GM23338 (cell line): Measurements from ENCODE around the gene JUNB. TPM values are rescaled to one million over a fixed set of nuclear protein-coding genes. Genes with fewer than 3 reads are reported as not detected.
A peak's percentile ranks its signal among the peaks of the same experiment; 100 is the strongest.

Source experiments
- ATAC-seq: fragments of 200-7000 bp; cut with Tn5 transposase; 3 replicates; pipeline ENCODE4 v1.9.1; 2020
- DNase-seq: peaks from one replicate; pipeline ENCODE4 v3.0.0-alpha.2; 2015; ENCODE audit warnings: low spot score
- H2AFZ ChIP-seq: fragments of 200-600 bp; sonication (generic); 2 replicates; pipeline ENCODE4 v1.8.0; 2016; ENCODE audit warnings: antibody characterized with exemption, mild to moderate bottlenecking, moderate library complexity
- H3F3A ChIP-seq: fragments of 200-600 bp; sonication (generic); replicated peaks from 2 replicates; pipeline ENCODE4 v1.8.0; 2017; ENCODE audit warnings: antibody characterized with exemption, mixed run types, low read depth
- H3K27ac ChIP-seq: fragments of 200-600 bp; sonication (generic); 2 replicates; pipeline ENCODE4 v1.6.1; 2016; ENCODE audit warnings: low read depth
- H3K27me3 ChIP-seq: fragments of 200-600 bp; sonication (generic); 2 replicates; pipeline ENCODE4 v1.8.0; 2016; ENCODE audit warnings: mild to moderate bottlenecking, mixed run types, moderate library complexity; ENCODE audit not compliant: insufficient read depth
- H3K36me3 ChIP-seq: fragments of 200-600 bp; sonication (generic); 2 replicates; pipeline ENCODE4 v1.8.0; 2016; ENCODE audit warnings: mild to moderate bottlenecking; ENCODE audit not compliant: insufficient read depth
- H3K4me1 ChIP-seq: fragments of 200-600 bp; sonication (generic); 2 replicates; pipeline ENCODE4 v1.8.0; 2016; ENCODE audit warnings: mild to moderate bottlenecking, moderate library complexity; ENCODE audit not compliant: insufficient read depth
- H3K4me2 ChIP-seq: fragments of 200-600 bp; sonication (generic); 2 replicates; pipeline ENCODE4 v1.7.1; 2017; ENCODE audit warnings: mixed run types
- H3K4me3 ChIP-seq: fragments of 200-600 bp; sonication (generic); 2 replicates; pipeline ENCODE4 v1.6.1; 2016; ENCODE audit warnings: mixed run types
- H3K79me2 ChIP-seq: fragments of 200-600 bp; sonication (generic); replicated peaks from 2 replicates; pipeline ENCODE4 v1.8.0; 2017; ENCODE audit warnings: mild to moderate bottlenecking; ENCODE audit not compliant: insufficient read depth
- H3K9me2 ChIP-seq: fragments of 200-600 bp; sonication (generic); 2 replicates; pipeline ENCODE4 v1.8.0; 2017; ENCODE audit not compliant: insufficient read depth
- H4K20me1 ChIP-seq: fragments of 200-600 bp; sonication (generic); replicated peaks from 2 replicates; pipeline ENCODE4 v1.8.0; 2017; ENCODE audit warnings: mild to moderate bottlenecking; ENCODE audit not compliant: insufficient read depth
- H3K27ac Mint-ChIP-seq: 2 replicates; pipeline ENCODE4 v1.8.0; 2020; ENCODE audit warnings: inconsistent platforms, mild to moderate bottlenecking, moderate library complexity, mixed read lengths
- H3K27me3 Mint-ChIP-seq: 3 replicates; pipeline ENCODE4 v1.8.0; 2022; ENCODE audit warnings: low read depth, mild to moderate bottlenecking, moderate library complexity, mixed read lengths, inconsistent platforms; ENCODE audit not compliant: insufficient read depth, poor library complexity
- H3K36me3 Mint-ChIP-seq: 3 replicates; pipeline ENCODE4 v1.8.0; 2021; ENCODE audit warnings: low read depth, mild to moderate bottlenecking, inconsistent platforms, moderate library complexity, mixed read lengths
- H3K4me1 Mint-ChIP-seq: 3 replicates; pipeline ENCODE4 v1.8.0; 2020; ENCODE audit warnings: mild to moderate bottlenecking, inconsistent platforms, mixed read lengths
- H3K4me3 Mint-ChIP-seq: 3 replicates; pipeline ENCODE4 v1.8.0; 2021; ENCODE audit warnings: moderate library complexity, mild to moderate bottlenecking, inconsistent platforms, mixed read lengths
- H3K9me3 Mint-ChIP-seq: 3 replicates; pipeline ENCODE4 v1.8.0; 2020; ENCODE audit warnings: moderate library complexity, mild to moderate bottlenecking, inconsistent platforms, mixed read lengths
- CREB1 ChIP-seq: fragments of 250-450 bp; sonication (Bioruptor Pico); IDR thresholded peaks from 2 replicates; pipeline ENCODE4 v1.5.0; 2020; ENCODE audit warnings: low read depth, mild to moderate bottlenecking, moderate library complexity
- EZH2 ChIP-seq: fragments of 200-600 bp; sonication (generic); IDR thresholded peaks from one replicate; pipeline ENCODE4 v1.8.0; 2017; ENCODE audit warnings: antibody characterized with exemption, mild to moderate bottlenecking, low read depth; ENCODE audit not compliant: unreplicated experiment
- NANOG ChIP-seq: IDR thresholded peaks from 2 replicates; pipeline ENCODE4 v1.6.1; 2016; ENCODE audit warnings: antibody characterized with exemption, borderline replicate concordance
- STAT1 ChIP-seq: IDR thresholded peaks from one replicate; pipeline ENCODE4 v1.6.1; 2016; ENCODE audit warnings: antibody characterized with exemption; ENCODE audit not compliant: unreplicated experiment
- ZNF331 ChIP-seq: fragments of 250-450 bp; sonication (Bioruptor Pico); IDR thresholded peaks from 2 replicates; pipeline ENCODE4 v1.5.0; 2020; ENCODE audit warnings: low read depth, mild to moderate bottlenecking, moderate library complexity
- polyA plus RNA-seq: library from polyadenylated mRNA; unstranded; fragments of >200 nt; fragmentation: Nextera tagmentation; extraction: Ambion mirVana; gene quantifications from 2 replicates; pipeline ENCODE4 v1.2.1, GENCODE V29; 2016
- total RNA-seq: library from RNA; depleted of rRNA; stranded (reverse); fragments of >200 nt; shearing (Covaris generic); gene quantifications from 2 replicates; pipeline ENCODE4 v1.2.3, GENCODE V29; 2014
- TF ChIP-seq, protein P1 (sequence below): IDR thresholded peaks from one replicate; pipeline ENCODE4 v1.6.1; 2018; ENCODE audit warnings: antibody characterized with exemption; ENCODE audit not compliant: unreplicated experiment
- TF ChIP-seq, protein P2 (sequence below): IDR thresholded peaks from 2 replicates; pipeline ENCODE4 v1.6.1; 2016; ENCODE audit warnings: antibody characterized with exemption
- TF ChIP-seq, protein P3 (sequence below), 2 experiments: fragments of 200-600 bp in 1 of 2; sonication (generic) in 1 of 2; conservative IDR thresholded peaks; 2 replicates each; pipeline versions ENCODE4 v1.5.1 to v1.6.1; 2016 to 2017; ENCODE audit warnings: antibody characterized with exemption in 2 of 2, low read depth in 2 of 2, mild to moderate bottlenecking in 2 of 2, moderate library complexity in 1 of 2
- TF ChIP-seq, protein P4 (sequence below): fragments of 250-450 bp; sonication (Bioruptor Pico); IDR thresholded peaks from 2 replicates; pipeline ENCODE4 v1.5.0; 2020; ENCODE audit warnings: mild to moderate bottlenecking, moderate library complexity

Gene JUNB
- total and polyA plus RNA-seq, 2 experiments from 2014 or later = 7.7 to 20.2 TPM

DNA sequence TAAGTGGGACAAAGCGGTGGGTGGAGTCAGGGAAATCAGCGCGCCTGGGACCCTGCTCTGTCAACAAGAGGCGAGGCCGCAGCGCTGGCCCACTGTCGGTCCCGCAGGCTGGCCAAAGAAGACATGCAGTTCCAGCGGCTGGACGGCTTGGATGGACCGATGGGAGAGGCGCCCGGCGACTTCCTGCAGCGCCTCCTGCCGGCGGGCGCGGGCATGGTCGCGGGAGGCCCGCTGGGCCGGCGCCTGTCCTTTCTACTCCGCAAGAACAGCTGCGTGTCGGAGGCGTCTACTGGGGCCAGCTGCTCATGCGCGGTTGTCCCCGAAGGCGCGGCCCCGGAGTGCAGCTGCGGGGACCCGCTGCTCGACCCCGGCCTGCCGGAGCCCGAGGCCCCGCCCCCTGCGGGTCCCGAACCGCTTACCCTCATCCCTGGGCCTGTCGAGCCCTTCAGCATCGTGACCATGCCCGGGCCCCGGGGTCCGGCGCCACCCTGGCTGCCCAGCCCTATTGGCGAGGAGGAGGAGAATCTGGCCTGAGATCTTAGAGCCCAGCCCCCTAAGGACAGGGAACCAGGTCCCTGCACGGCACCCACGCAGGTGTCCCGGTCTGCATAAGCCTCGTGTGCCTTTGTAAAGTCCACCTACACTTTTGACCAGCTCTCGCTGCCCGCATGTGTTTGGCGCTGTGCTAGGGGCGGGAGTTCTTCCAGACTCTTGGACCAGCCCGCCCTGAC lies 33.6 kb upstream of the JUNB start:
- Histone ChIP-seq H3K36me3 (no peaks in the 10 kb centered on the region), H4K20me1 (0 out of 2 replicates have a peak, but pooled peaks cover 4% of the 10 kb centered on the region), H3K27ac (no peak overlapping the region), H3K4me1 (no peaks in the 10 kb centered on the region; the same call in 1 of the 2 replicates), H3K27me3 (0 out of 2 replicates have a peak, but pooled peaks cover 3% of the 10 kb centered on the region), H3K4me3 (peak overlapping the region; percentile 57), H3K4me2 (peak overlapping the region; percentile 80), H2AFZ (peak overlapping the region; percentile 86), H3K9me2 (no peaks in the 10 kb centered on the region), H3K79me2 (no peaks in the 10 kb centered on the region), H3F3A (peaks cover 7% of the 10 kb centered on the region; the same call in 1 of the 2 replicates)
- Mint-ChIP-seq H3K4me3 (peak overlapping the region; percentile 65), H3K27me3 (peaks cover 29% of the 10 kb centered on the region), H3K4me1 (peaks cover 6% of the 10 kb centered on the region; the same call in 2 of the 3 replicates), H3K9me3 (peaks cover 3% of the 10 kb centered on the region; the same call in 2 of the 3 replicates), H3K27ac (no peak overlapping the region), H3K36me3 (peaks cover 20% of the 10 kb centered on the region)
- peak; percentile 91 for DNase-seq
- TF ChIP-seq EZH2 (no peak), STAT1 (no peak), NANOG (no peak), ZNF331 (CRISPR knock-in tag) (no peak), CREB1 (CRISPR knock-in tag) (0 out of 2 replicates have a peak, but pooled peaks have one; percentile 22)
- TF ChIP-seq, protein P1, sequence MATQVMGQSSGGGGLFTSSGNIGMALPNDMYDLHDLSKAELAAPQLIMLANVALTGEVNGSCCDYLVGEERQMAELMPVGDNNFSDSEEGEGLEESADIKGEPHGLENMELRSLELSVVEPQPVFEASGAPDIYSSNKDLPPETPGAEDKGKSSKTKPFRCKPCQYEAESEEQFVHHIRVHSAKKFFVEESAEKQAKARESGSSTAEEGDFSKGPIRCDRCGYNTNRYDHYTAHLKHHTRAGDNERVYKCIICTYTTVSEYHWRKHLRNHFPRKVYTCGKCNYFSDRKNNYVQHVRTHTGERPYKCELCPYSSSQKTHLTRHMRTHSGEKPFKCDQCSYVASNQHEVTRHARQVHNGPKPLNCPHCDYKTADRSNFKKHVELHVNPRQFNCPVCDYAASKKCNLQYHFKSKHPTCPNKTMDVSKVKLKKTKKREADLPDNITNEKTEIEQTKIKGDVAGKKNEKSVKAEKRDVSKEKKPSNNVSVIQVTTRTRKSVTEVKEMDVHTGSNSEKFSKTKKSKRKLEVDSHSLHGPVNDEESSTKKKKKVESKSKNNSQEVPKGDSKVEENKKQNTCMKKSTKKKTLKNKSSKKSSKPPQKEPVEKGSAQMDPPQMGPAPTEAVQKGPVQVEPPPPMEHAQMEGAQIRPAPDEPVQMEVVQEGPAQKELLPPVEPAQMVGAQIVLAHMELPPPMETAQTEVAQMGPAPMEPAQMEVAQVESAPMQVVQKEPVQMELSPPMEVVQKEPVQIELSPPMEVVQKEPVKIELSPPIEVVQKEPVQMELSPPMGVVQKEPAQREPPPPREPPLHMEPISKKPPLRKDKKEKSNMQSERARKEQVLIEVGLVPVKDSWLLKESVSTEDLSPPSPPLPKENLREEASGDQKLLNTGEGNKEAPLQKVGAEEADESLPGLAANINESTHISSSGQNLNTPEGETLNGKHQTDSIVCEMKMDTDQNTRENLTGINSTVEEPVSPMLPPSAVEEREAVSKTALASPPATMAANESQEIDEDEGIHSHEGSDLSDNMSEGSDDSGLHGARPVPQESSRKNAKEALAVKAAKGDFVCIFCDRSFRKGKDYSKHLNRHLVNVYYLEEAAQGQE = no peak
- TF ChIP-seq, protein P2, sequence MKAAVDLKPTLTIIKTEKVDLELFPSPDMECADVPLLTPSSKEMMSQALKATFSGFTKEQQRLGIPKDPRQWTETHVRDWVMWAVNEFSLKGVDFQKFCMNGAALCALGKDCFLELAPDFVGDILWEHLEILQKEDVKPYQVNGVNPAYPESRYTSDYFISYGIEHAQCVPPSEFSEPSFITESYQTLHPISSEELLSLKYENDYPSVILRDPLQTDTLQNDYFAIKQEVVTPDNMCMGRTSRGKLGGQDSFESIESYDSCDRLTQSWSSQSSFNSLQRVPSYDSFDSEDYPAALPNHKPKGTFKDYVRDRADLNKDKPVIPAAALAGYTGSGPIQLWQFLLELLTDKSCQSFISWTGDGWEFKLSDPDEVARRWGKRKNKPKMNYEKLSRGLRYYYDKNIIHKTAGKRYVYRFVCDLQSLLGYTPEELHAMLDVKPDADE = no peak
- TF ChIP-seq, protein P3, sequence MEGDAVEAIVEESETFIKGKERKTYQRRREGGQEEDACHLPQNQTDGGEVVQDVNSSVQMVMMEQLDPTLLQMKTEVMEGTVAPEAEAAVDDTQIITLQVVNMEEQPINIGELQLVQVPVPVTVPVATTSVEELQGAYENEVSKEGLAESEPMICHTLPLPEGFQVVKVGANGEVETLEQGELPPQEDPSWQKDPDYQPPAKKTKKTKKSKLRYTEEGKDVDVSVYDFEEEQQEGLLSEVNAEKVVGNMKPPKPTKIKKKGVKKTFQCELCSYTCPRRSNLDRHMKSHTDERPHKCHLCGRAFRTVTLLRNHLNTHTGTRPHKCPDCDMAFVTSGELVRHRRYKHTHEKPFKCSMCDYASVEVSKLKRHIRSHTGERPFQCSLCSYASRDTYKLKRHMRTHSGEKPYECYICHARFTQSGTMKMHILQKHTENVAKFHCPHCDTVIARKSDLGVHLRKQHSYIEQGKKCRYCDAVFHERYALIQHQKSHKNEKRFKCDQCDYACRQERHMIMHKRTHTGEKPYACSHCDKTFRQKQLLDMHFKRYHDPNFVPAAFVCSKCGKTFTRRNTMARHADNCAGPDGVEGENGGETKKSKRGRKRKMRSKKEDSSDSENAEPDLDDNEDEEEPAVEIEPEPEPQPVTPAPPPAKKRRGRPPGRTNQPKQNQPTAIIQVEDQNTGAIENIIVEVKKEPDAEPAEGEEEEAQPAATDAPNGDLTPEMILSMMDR (conservative IDR thresholded peaks at IDR 0.05; ENCODE audit: low read depth in 2 of 2) = peak; percentile 78 to 94
- TF ChIP-seq, protein P4, sequence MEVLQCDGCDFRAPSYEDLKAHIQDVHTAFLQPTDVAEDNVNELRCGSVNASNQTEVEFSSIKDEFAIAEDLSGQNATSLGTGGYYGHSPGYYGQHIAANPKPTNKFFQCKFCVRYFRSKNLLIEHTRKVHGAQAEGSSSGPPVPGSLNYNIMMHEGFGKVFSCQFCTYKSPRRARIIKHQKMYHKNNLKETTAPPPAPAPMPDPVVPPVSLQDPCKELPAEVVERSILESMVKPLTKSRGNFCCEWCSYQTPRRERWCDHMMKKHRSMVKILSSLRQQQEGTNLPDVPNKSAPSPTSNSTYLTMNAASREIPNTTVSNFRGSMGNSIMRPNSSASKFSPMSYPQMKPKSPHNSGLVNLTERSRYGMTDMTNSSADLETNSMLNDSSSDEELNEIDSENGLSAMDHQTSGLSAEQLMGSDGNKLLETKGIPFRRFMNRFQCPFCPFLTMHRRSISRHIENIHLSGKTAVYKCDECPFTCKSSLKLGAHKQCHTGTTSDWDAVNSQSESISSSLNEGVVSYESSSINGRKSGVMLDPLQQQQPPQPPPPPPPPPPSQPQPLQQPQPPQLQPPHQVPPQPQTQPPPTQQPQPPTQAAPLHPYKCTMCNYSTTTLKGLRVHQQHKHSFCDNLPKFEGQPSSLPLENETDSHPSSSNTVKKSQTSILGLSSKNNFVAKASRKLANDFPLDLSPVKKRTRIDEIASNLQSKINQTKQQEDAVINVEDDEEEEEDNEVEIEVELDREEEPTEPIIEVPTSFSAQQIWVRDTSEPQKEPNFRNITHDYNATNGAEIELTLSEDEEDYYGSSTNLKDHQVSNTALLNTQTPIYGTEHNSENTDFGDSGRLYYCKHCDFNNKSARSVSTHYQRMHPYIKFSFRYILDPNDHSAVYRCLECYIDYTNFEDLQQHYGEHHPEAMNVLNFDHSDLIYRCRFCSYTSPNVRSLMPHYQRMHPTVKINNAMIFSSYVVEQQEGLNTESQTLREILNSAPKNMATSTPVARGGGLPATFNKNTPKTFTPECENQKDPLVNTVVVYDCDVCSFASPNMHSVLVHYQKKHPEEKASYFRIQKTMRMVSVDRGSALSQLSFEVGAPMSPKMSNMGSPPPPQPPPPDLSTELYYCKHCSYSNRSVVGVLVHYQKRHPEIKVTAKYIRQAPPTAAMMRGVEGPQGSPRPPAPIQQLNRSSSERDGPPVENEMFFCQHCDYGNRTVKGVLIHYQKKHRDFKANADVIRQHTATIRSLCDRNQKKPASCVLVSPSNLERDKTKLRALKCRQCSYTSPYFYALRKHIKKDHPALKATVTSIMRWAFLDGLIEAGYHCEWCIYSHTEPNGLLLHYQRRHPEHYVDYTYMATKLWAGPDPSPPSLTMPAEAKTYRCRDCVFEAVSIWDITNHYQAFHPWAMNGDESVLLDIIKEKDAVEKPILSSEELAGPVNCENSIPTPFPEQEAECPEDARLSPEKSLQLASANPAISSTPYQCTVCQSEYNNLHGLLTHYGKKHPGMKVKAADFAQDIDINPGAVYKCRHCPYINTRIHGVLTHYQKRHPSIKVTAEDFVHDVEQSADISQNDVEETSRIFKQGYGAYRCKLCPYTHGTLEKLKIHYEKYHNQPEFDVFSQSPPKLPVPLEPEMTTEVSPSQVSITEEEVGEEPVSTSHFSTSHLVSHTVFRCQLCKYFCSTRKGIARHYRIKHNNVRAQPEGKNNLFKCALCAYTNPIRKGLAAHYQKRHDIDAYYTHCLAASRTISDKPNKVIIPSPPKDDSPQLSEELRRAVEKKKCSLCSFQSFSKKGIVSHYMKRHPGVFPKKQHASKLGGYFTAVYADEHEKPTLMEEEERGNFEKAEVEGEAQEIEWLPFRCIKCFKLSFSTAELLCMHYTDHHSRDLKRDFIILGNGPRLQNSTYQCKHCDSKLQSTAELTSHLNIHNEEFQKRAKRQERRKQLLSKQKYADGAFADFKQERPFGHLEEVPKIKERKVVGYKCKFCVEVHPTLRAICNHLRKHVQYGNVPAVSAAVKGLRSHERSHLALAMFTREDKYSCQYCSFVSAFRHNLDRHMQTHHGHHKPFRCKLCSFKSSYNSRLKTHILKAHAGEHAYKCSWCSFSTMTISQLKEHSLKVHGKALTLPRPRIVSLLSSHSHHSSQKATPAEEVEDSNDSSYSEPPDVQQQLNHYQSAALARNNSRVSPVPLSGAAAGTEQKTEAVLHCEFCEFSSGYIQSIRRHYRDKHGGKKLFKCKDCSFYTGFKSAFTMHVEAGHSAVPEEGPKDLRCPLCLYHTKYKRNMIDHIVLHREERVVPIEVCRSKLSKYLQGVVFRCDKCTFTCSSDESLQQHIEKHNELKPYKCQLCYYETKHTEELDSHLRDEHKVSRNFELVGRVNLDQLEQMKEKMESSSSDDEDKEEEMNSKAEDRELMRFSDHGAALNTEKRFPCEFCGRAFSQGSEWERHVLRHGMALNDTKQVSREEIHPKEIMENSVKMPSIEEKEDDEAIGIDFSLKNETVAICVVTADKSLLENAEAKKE (CRISPR knock-in tag) = no peak
- peak; percentile 88 for ATAC-seq
